ENCODE results near the gene MRPL20. TPM values are rescaled to one million over a fixed set of nuclear protein-coding genes. Genes with fewer than 3 reads are reported as not detected.

MRPL20 gene
- total RNA-seq, 1 experiment from 2014 or later, result 110 TPM

DNA sequence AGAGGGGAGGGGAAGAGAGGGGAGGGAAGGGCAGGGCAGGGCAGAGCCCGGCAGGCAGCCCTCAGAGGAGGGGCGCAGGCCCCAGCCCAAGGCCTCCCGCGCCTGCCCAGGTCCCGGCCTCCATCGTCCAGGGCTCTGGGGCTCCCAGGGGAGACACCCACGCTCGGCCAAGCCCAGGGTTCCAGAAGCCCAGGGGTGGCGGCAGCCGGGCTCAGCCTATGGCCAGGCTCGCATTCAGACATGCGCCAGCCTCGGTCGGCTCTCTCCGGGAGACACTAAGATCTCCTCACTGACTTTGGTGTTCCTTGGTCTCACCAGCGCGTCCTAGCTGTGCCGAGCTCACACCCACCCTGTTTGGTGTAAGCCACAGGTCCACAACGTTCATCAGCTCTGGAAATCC, 21.1 kb upstream of the MRPL20 start:
- Mint-ChIP-seq H3K9me3 (ENCODE audit: unreplicated experiment) (no peaks in the 10 kb centered on the region), H3K27me3 (ENCODE audit: insufficient read depth, unreplicated experiment) (no peaks in the 10 kb centered on the region), H3K36me3 (ENCODE audit: insufficient read depth, unreplicated experiment) (no peaks in the 10 kb centered on the region), H3K4me3 (ENCODE audit: unreplicated experiment) (no peak overlapping the region), H3K27ac (ENCODE audit: unreplicated experiment) (peak overlapping the region; percentile 45), H3K4me1 (ENCODE audit: low read depth, unreplicated experiment) (peaks cover 5% of the 10 kb centered on the region)
- TF ChIP-seq, protein P1, sequence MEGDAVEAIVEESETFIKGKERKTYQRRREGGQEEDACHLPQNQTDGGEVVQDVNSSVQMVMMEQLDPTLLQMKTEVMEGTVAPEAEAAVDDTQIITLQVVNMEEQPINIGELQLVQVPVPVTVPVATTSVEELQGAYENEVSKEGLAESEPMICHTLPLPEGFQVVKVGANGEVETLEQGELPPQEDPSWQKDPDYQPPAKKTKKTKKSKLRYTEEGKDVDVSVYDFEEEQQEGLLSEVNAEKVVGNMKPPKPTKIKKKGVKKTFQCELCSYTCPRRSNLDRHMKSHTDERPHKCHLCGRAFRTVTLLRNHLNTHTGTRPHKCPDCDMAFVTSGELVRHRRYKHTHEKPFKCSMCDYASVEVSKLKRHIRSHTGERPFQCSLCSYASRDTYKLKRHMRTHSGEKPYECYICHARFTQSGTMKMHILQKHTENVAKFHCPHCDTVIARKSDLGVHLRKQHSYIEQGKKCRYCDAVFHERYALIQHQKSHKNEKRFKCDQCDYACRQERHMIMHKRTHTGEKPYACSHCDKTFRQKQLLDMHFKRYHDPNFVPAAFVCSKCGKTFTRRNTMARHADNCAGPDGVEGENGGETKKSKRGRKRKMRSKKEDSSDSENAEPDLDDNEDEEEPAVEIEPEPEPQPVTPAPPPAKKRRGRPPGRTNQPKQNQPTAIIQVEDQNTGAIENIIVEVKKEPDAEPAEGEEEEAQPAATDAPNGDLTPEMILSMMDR (IDR thresholded peaks at IDR 0.05; ENCODE audit: insufficient read depth in 1 of 2, low read depth in 1 of 2, low read length in 1 of 2, severe bottlenecking in 1 of 2, unreplicated experiment in 1 of 2), result no peak
- BruUV-seq (replicated peaks), result no TSS peak
- no peak for DNase-seq
- H3K4me1 ChIP-seq, result peaks cover 45% of the 10 kb centered on the region
- H3K4me3 ChIP-seq (ENCODE audit: low read depth, low read length), result no peak overlapping the region
- H3K27me3 ChIP-seq (replicated peaks; ENCODE audit: control insufficient read depth, insufficient read depth, low read length), result no peaks in the 10 kb centered on the region
- intact Hi-C loops (cut with micrococcal nuclease; ENCODE audit: unreplicated experiment), result no loop called here
- POLR2A ChIA-PET, result no interaction called here
- H3K36me3 ChIP-seq (ENCODE audit: control insufficient read depth, insufficient read depth, low read length), result no peaks in the 10 kb centered on the region
- CTCF ChIA-PET, result no interaction called here
- no peaks in the 10 kb centered on the region for H3K9me3 ChIP-seq

DNA sequence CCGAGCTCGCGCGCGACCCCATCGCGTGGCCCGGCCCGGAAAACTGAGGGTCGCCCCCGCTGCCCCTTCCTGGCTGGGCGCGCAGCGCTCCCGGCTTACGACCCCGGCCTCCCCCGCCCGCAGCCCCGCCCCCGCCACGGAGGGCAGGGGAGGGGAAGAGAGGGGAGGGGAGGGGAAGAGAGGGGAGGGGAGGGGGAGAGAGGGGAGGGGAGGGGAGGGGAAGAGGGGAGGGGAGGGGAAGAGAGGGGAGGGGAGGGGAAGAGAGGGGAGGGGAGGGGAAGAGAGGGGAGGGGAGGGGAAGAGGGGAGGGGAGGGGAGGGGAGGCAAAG, 20.7 kb upstream of the MRPL20 start:
- no peaks in the 10 kb centered on the region for H3K27me3 ChIP-seq (replicated peaks; ENCODE audit: control insufficient read depth, insufficient read depth, low read length)
- no peak overlapping the region for H3K4me3 ChIP-seq (ENCODE audit: low read depth, low read length)
- H3K27ac Mint-ChIP-seq (ENCODE audit: unreplicated experiment), result no peak overlapping the region
- POLR2A ChIA-PET, result no interaction called here
- peaks cover 5% of the 10 kb centered on the region for H3K4me1 Mint-ChIP-seq (ENCODE audit: low read depth, unreplicated experiment)
- intact Hi-C loops (cut with micrococcal nuclease; ENCODE audit: unreplicated experiment), result no loop called here
- H3K27me3 Mint-ChIP-seq (ENCODE audit: insufficient read depth, unreplicated experiment), result no peaks in the 10 kb centered on the region
- no peaks in the 10 kb centered on the region for H3K9me3 Mint-ChIP-seq (ENCODE audit: unreplicated experiment)
- no peaks in the 10 kb centered on the region for H3K36me3 ChIP-seq (ENCODE audit: control insufficient read depth, insufficient read depth, low read length)
- DNase-seq, result no peak
- TF ChIP-seq, protein P1 (IDR thresholded peaks at IDR 0.05; ENCODE audit: insufficient read depth in 1 of 2, low read depth in 1 of 2, low read length in 1 of 2, severe bottlenecking in 1 of 2, unreplicated experiment in 1 of 2), result no peak
- BruUV-seq (replicated peaks), result no TSS peak
- CTCF ChIA-PET, result no interaction called here
- H3K36me3 Mint-ChIP-seq (ENCODE audit: insufficient read depth, unreplicated experiment), result no peaks in the 10 kb centered on the region
- no peak overlapping the region for H3K4me3 Mint-ChIP-seq (ENCODE audit: unreplicated experiment)
- peaks cover 45% of the 10 kb centered on the region for H3K4me1 ChIP-seq
- H3K9me3 ChIP-seq, result no peaks in the 10 kb centered on the region

DNA sequence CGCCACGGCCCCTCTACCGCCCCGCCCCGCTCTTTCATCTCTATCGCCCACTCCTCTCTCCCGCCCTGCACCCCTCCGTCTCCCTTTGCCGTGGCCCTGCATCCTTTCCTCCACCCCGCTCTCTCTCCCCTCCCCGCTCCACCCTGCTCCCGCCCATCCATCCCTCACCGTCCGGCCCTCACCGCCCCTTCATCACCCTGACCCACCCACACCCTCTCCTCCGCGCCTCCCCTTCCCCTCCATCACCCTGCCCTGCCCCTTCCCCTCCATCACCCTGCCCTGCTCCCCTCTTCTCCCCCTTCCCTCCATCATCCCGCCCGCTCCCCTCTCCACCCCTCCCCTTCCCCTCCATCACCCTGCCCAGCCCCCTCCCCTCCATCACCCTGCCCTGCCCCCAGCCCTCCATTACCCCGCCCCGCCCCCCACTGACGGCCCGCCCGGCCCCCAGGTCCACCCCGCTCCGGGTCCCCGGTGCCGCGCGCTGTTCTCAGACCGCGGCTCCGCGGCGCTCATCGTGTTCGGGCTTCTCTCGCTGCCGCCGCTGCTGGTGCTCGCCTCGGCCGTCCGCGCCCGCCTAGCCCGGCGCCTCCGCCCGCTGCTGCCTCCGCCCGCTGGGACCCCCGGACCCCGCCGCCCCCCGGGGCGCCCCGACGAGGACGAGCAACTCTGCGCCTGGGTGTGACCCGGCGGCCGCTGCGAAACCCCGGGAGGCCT, 20.2 kb upstream of the MRPL20 start:
- Mint-ChIP-seq H3K9me3 (ENCODE audit: unreplicated experiment) (no peaks in the 10 kb centered on the region), H3K27ac (ENCODE audit: unreplicated experiment) (no peak overlapping the region), H3K4me1 (ENCODE audit: low read depth, unreplicated experiment) (peaks cover 5% of the 10 kb centered on the region), H3K4me3 (ENCODE audit: unreplicated experiment) (no peak overlapping the region), H3K36me3 (ENCODE audit: insufficient read depth, unreplicated experiment) (no peaks in the 10 kb centered on the region), H3K27me3 (ENCODE audit: insufficient read depth, unreplicated experiment) (no peaks in the 10 kb centered on the region)
- intact Hi-C loops (cut with micrococcal nuclease; ENCODE audit: unreplicated experiment), result no loop called here
- DNase-seq, result no peak
- Histone ChIP-seq H3K4me3 (ENCODE audit: low read depth, low read length) (no peak overlapping the region), H3K9me3 (no peaks in the 10 kb centered on the region), H3K27me3 (replicated peaks; ENCODE audit: control insufficient read depth, insufficient read depth, low read length) (no peaks in the 10 kb centered on the region), H3K36me3 (ENCODE audit: control insufficient read depth, insufficient read depth, low read length) (no peaks in the 10 kb centered on the region), H3K4me1 (peaks cover 45% of the 10 kb centered on the region)
- TF ChIP-seq, protein P1 (IDR thresholded peaks at IDR 0.05; ENCODE audit: insufficient read depth in 1 of 2, low read depth in 1 of 2, low read length in 1 of 2, severe bottlenecking in 1 of 2, unreplicated experiment in 1 of 2), result no peak
- BruUV-seq (replicated peaks), result no TSS peak
- CTCF ChIA-PET, result no interaction called here
- POLR2A ChIA-PET, result no interaction called here
